SKM-1 treated with dmso at 0.1 percent for 144 hours (cell line): ENCODE results near the gene DHRS4L2.
A peak's percentile ranks its signal among the peaks of the same experiment; 100 is the strongest.
"Not testable (repeated sequence)": the region's sequence is repeated elsewhere in the genome, so short reads cannot be mapped to it uniquely, and the experiment has no call there.

ENCODE experiments used
- DNase-seq: peaks from one replicate; lab custom pipeline; 2025; ENCODE audit not compliant: unreplicated experiment; lab: John Stamatoyannopoulos, UW

DHRS4L2 gene

DNA sequence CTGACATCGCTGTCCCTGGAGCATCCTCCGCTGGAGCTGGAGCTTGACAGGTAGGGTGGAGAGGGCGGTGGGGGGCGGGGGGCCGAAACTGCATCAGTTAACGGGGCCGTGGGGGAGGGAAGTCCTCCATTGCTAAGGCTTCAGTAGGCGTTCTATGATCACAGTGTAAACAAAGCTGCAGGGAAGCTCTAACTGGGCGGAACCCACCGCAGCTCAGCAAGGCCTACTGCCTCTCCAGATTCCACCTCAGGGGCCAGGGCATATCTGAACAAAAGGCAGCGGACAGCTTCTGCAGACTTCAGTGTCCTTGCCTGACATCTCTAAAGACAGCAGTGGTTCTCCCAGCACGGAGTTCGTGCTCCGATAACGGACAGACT, 18.5 kb upstream of the DHRS4L2 start:
- not testable (repeated sequence) for DNase-seq

DNA sequence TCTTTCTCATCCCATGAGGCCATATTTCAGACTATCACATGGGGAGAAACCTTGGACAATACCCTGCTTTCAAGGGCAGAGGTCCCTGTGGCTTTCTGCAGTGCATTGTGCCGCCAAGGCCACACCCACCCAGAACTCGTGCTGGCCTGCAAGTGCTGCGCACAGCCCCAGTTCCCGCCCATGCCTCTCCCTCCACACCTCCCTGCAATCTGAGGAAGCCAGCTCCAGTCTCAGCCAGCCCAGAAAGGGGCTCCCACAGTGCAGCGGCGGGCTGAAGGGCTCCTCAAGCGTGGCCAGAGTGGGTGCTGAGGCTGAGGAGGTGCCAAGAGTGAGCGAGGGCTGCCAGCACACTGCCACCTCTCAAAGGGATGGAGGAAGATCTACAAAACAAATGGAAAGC, 15.6 kb upstream of the DHRS4L2 start:
- not testable (repeated sequence) for DNase-seq

DNA sequence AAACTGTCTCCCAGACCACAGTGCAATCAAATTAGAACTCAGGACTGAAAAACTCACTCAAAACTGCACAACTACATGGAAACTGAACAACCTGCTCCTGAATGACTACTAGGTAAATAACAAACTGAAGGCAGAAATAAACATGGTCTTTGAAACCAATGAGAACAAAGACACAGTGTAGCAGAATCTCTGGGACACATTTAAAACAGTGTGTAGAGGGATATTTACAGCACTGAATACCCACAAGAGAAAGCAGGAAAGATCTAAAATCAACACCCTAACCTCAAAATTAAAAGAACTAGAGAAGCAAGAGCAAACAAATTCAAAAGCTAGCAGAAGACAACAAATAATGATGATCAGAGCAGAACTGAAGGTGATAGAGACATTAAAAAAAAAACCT, 14.7 kb upstream of the DHRS4L2 start:
- DNase-seq, result not testable (repeated sequence)

DNA sequence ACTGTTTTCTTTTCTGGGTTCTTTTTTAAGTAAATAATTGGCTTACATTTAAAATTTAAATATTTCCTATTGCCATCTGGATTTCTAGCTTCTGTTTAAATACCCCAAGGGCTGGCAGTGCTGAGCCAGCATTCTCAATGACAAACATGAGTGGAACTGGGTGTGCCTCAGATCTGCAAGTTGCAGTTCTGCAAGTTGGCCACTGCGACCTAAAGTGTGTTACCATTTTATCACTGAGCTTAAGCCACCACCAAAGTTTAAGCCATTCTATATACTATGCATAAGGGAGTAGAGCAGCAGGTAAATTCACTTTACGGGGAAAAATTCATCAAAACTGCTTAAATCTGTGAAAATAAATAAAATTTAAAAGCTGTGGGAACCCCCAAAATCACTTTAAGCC, 11.5 kb upstream of the DHRS4L2 start:
- DNase-seq, result not testable (repeated sequence)

DNA sequence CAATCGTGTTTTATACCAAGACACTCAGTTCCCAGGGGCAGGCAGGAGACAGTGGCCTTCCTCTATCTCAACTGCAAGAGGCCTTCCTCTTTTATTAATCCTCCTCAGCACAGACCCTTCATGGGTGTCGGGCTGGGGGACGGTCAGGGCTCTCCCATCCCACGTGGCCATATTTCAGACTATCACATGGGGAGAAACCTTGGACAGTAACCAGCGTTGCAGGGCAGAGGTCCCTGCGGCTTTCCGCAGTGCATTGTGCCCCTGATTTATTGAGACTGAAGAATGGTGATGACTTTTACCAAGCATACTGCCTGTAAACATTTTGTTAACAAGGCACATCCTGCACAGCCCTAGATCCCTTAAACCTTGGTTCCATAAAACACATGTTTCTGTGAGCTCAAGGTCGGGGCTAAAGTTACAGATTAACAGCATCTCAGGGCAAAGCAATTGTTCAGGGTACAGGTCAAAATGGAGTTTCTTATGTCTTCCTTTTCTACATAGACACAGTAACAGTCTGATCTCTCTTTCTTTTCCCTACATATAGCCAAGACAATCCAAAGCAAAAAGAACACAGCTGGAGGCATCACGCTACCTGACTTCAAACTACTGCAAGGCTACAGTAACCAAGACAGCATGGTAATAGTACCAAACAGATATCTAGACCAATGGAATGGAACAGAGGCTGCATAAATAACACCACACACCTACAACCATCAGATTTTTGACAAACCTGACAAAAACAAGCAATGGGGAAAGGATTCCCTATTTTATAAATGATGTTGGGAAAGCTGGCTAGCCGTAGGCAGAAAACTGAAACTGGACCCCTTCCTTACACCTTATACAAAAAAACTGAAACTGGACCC, 6.5 kb upstream of the DHRS4L2 start:
- DNase-seq, result not testable (repeated sequence)

DNA sequence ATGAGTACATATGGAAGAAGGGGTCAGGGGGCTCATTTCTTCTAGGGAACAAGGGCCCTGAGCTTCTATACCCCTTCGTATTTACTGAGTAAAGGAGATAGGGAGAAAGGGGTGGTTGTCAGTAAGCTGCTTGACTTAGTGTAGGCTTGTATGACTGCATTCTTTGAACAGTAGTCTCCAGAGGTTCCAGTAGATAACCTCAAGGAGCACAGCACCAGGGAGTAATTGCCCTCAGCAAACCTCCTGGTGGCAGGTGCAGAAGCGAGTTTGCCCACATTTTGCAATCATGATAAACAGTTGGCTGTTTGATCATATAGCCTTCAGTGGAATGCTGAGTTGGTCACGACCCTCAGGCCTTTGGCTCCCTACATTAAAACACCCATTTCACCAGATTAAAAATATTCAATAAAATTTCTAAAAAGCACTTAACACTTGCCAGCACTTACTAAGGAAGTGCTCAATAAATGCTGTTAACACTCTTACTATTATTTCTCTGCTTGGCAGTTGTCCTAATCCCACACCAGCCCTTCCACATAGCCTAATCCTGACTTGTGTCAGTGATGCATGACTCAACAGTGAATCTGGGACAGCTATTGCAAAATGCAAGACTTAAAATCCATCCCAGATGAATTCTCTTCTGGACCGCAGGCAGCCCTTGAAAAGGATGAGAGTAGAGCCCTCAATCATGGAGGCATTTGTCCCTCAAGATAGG, 3.7 kb upstream of the DHRS4L2 start:
- DNase-seq, result no peak

DNA sequence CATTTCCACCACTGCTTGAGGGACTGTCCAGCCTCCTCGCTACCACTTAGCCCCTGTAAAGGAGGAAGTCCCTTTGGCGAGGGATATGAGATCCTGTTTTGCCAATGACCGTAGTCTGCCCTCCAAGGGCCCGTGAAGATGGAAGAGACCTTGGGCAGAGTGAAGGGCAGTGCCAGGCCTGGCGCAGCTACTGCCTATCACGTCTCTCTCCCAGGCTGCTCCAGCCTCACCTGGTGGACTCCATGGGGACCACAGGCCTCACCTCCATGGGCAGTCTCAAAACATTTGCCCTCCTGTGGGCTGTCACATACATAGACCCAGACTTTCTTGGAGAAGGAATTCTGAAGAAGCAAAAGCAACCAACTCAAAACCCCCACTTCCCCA, 514 bp upstream of the DHRS4L2 start:
- not testable (repeated sequence) for DNase-seq

DNA sequence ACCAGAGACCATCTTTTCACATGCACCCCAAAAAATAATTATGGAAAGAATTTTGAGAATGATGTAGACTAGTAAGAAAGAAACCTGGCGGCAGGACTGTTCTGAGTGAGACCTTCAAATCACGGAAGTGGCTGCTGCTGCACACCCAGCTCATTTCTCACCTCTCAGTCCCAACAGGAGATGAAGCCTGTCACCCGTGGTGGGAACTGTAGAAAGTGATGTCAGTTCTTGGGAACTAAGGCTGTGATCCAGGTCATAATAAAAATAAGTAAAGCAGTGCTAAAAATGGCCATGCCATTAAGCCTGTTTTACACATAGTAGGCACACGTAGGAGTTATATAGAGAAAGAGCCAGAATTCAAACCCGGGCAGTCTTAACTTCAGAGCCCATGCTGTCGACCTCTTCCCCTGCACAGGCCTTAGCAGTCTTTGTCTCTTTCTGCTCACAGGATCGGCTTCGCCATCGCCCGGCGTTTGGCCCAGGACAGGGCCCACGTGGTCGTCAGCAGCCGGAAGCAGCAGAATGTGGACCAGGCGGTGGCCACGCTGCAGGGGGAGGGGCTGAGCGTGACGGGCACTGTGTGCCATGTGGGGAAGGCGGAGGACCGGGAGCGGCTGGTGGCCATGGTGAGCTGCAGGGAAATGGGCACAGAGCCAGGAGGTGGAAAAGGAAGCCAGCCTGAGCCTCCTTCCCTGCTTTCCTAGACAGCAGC, 1.2 kb downstream of the DHRS4L2 start:
- DNase-seq, result not testable (repeated sequence)

DNA sequence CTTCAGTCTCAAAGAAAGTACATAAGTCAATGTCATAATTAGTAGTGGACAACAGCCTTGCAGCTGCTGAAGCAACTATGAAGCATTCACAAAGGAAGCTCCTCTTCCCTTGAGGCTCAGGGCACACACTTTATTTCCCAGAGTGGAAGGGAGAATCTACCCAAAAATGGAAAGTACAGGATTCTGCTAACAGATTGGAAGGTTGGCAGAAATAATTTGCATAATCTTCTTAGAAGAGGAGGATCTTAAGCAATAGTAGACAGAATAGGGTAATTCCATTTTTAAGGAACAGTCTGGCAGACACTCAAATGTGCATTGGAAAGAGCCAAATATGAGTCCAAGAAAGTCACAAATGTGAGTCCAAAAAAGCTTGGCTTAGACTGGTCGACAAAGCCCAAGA, 2.2 kb downstream of the DHRS4L2 start:
- DNase-seq, result not testable (repeated sequence)

DNA sequence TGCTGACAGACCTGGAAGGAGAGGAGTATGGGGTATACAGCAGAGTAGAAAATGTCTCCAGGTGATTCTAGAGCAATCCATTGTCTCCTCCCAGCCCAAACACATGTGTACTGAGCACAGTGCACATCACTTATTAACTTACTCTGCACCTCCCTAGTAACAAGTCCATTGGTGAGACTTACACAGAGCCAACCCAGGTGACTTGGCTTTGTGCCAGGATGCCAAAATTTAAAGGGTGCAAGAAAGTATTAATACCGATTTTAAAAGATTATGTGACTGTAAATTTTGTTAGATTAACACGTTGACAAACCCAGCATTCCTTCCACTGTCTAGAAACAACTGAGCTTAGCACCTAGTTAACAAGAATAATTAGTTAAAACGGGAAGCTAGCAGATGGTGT, 4.3 kb downstream of the DHRS4L2 start:
- DNase-seq, result not testable (repeated sequence)

DNA sequence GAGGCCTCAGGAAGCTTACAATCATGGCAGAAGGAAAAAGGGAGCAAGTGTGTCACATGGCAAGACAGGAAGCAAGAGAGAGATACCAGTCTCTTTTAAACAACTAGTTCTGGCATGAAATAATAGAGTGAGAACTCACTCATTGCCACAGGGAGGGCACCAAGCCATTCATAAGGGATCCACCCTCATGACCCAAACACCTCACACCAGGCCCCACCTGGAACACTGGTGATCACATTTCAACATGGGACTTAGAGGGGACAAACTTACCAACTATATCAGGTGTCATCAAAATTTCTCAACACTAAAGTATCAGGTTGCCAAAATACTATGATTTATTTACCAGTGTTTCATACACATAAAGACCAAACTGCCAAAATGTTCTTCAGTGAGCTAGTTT, 7.3 kb downstream of the DHRS4L2 start:
- DNase-seq, result not testable (repeated sequence)

DNA sequence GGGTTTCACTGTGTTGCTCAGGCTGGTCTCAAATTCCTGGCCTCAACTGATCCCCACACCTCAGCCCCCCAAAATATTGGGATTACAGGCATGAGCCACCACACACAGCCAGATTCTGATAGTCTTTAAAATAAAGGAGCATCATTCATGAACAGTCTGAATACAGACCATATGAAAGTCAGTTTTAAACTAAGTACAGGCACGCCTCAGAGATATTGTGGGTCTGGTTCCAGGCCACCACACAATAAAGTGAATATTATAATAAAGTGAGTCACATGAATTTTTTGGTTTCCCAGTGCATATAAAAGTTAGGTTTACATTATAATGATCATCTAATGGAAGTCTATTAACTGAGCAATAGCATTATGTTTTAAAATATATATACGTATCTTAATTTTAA, 8.1 kb downstream of the DHRS4L2 start:
- not testable (repeated sequence) for DNase-seq

DNA sequence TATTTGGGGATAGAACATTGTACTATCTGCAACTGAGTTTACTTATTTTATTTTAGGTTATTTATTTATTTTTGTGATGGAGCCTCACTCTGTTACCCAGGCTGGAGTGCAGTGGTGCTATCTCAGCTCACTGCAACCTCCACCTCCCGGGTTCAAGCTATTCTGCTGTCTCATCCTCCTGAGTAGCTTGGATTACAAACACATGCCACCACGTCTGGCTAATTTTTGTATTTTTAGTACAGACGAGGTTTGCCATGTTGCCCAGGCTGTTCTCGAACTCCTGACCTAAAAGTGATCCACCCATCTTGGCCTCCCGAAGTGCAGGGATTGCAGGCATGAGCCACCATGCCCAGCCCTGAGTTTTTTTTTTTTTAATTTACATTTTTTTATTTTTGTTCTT, 10.9 kb downstream of the DHRS4L2 start:
- DNase-seq, result not testable (repeated sequence)

DNA sequence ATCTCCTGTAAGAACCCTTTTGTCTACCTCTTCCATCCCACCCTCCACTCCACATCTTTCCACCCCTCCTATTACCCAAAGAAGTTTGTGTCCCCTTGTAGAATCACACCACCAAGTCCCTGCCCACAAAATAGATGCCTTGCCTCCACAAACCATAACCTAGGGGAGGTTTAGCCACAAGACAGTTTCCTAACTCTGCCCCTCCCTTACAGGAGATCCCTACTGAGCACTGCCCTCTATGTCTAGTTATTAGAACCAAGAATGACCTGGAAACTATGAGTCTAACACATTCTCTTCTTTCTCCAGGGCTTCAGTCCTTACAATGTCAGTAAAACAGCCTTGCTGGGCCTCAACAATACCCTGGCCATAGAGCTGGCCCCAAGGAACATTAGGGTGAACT, 12.3 kb downstream of the DHRS4L2 start:
- not testable (repeated sequence) for DNase-seq

DNA sequence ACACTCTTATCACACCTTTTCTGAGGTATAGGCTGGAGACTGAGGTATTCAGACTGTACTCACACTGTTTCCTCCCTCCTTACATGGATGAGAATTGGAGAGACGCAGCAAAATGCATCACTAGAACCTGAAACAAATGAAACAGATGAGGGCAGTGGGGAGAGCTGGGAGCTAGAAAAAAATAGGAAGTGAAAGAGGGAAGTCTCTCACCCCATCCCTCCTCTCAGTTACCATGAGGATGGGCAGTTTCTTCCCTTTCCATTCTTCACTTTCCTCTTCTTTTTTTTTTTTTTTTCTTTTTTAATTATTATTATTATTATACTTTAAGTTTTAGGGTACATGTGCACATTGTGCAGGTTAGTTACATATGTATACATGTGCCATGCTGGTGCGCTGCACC, 12.9 kb downstream of the DHRS4L2 start:
- DNase-seq, result peak; percentile 13

DNA sequence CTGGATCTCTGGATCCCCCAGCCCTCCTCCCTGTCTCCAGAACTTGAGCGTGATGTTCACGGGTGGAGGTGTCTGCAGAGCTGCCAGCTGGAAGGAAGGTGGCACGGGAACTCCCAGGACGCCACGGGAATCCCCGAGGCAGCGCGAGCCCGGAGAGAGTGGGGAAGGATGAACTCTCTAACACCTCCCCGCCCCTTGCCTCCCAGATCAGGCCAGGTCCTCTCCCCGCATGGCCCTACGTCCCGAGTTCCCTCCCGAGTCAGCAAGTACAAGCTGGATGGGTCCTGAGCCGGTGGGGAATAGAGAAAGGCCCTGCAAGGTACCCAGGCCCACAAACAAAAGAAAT, 17.7 kb downstream of the DHRS4L2 start:
- not testable (repeated sequence) for DNase-seq

DNA sequence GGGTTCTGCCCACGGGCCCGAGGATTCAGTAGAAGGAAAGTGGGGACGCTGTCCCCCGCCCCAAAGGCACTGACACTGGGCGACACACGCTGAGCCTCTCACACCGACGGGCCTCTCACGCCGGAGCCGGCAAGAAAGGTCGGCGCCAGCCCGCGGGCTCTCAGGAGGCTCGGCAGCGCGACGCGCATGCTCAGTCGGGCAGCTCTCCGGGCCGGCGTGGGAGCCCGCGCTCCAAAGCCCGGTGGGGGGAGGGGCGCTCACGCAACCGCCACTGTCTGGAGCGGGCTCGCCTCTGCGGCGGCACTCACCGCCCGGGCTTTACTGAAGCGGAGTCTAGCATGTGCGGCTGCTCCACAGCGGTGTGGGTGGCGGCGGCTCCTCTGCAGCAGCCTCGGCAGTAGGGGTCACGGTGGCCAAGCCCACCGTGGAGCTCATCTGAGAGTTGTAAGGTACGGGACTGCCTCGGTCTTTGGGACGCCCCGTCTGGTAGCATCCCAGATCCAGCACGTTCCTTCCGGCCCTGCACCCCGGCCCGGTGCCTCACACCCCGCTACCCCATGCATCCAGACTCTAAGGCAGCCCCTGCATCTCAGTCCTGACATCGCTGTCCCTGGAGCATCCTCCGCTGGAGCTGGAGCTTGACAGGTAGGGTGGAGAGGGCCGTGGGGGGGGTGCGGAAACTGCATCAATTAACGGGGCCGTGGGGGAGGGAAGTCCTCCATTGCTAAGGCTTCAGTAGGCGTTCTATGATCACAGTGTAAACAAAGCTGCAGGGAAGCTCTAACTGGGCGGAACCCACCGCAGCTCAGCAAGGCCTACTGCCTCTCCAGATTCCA, 18.3 kb downstream of the DHRS4L2 start:
- DNase-seq, result not testable (repeated sequence)

DNA sequence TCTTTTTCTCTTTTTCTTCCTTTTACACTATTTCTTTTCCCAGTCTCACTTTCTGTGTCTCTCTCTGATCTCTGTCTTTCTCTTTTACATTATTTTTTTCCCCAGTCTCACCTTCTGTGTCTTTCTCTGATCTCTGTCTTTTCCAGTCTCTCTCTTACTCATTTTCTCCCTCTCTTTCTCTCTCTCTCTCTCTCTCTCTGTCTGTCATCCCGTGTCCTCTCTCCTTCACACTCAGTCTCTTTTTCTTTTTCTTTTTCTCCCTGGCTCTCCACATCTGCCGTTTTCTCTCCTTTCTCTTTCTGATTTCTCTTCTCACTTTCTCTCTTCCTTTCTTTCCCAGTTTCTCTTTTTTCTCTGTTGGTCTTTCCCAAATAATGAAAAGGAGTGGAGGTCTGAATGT, 22.3 kb downstream of the DHRS4L2 start:
- DNase-seq, result no peak

DNA sequence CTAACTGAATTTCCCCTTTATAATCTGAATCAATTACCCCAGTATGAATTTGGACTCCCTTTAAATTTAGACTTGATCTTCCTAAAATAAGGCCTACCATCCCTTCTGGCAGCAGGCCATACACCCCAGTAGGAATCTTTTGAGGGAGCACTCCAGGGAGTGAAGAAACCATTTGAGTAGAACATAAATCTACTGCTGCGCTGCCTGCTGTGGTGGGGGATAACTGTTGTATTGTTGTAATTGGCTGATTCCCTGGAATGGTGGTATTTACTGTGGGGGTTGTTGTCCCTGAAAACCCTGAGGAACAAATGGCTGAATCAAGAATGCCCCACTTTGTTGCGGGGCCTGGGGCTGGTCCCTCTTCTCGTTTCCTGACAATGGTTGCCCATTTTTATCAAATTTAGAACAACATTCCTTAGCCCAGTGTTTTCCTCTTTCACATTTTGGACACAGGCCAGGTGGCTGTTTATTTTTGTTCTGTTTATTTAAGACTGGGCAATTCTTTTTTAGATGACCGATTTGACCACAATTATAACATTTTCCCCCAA, 24.1 kb downstream of the DHRS4L2 start:
- not testable (repeated sequence) for DNase-seq

DNA sequence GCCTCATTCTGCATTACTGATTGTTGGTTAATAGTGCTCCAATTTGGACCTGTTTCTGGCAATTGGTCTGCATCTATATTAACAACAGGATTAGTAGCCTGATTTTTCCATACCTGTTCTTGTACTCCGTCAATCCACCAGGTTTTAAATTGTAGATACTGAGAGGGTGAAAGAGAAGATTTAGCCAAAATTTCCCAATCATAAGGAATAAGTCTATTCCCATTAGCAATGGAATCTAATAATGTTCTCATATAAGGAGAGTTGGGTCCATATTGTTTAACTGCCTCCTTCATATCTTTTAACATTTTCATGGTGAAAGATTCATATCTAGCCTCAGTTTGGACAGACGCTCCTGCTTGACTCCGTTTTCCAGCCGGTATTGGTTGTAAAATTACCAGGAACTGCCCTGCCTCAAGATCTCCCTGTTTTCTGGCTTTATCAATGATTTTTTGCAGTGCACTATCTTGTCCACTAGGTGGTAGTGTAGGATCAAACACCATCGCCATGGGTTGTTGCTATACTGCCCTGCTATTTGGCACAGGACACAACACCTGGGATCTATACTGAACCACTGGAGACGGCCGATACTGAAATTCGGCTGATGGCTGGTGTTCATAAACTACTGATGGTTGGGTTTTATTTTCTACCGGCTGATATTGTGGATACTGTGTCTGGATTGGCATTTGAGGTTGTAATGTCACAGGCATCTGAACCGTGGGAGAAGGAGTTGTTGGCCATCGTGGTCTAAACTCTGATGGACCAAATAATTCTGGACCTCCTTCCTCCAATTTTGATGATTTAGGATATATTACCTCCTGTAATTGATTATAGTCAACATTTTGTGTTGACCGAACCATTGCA, 25.2 kb downstream of the DHRS4L2 start:
- no peak for DNase-seq
